ENCODE data around the gene LAMA5.

LAMA5 gene

DNA sequence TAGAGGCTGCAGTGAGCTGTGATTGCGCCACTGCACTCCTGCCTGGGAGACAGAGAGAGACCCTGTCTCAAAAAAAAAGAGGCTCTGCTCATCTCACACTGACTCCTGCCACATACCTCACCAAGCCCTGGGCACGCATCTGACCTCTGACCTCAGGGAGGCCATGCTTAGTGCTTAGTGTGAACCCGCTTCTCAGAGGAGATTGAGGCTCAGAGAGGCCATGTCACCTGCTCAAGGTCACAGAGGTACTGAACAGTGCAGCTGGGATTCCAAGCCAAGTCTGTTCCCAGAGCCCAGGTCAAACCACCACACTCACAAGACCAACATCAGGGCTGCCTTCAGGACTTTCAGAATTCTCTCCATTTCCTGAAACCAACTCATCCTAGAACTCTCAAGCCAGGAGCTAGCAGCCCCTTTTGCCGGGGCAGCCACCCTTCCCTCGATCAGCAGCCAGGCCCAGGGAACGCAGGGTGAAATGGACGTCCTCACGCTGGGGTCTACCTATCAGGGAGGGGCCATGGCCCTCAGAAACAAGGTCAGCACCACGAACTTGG lies 37.1 kb upstream of the LAMA5 start:
- DNase-seq (ENCODE audit: low spot score) (no peak), FAIRE-seq (no peak)

- no peak for FAIRE-seq
- DNase-seq (ENCODE audit: low spot score): no peak
These were observed 36.2 kb upstream of the LAMA5 start for GRCh38 chr20:62403331-62403730.

DNA sequence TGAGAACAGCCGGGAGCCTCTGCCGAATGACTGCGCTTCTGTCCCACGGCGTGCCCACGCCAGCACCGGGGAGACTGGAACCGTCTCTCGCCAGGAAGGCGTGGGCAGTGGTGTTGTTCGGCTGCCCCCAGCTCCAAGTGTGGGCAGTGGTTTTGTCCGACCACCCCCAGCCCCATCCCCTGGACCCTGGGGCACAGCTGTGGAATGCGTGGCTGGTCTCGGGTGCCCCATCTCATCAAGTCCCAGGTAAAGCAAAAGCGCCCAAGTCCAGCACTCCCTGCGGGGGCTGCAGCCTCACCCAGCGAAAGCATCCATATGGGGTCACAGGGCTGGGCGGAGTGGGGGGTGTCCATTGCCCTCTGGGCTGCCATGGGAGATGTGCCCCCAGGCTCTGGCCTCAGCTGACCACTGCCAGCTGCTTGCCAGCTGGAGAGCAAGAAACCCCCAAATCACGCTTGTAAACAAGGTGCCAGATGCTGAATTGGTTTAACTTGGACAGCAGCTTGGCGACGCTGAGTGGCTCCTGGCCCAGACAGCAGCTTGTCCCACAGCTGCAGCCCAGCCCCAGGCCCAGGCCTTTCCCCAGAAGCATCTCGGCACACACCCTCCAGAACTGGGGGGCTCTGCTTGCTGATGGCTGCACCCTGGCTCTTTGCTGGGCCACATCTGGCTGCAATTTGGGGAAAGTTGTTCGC lies 35.5 kb upstream of the LAMA5 start:
- DNase-seq (ENCODE audit: low spot score): no peak
- no peak for FAIRE-seq

GRCh38 chr20:62401331-62401779 lies 34.2 kb upstream of the LAMA5 start:
- peak; percentile 74 for FAIRE-seq
- DNase-seq (ENCODE audit: low spot score): no peak

DNA sequence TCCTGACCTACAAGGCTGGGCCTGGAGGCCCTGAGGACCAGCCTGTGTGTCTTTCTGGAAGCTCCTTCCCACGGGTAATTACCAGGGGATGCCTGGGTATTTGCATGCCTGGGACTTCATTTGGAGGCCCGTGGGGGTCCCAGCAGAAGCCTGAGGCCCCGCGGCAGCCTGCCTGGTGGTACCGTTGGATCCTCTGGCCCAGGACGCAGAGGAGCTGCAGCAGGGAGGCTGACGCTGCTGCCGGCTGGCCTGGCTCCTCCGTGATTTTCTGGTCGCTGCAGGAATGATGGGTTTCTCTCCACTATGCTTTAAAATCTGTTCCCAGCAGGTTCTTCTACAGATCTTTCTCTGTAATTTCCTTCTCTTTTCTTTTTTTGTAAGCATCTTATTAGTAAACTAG lies 33.4 kb upstream of the LAMA5 start:
- FAIRE-seq (no peak), DNase-seq (ENCODE audit: low spot score) (no peak)

- DNase-seq (ENCODE audit: low spot score) (no peak), FAIRE-seq (no peak)
These were observed 32.9 kb upstream of the LAMA5 start for GRCh38 chr20:62400021-62400420.

DNA sequence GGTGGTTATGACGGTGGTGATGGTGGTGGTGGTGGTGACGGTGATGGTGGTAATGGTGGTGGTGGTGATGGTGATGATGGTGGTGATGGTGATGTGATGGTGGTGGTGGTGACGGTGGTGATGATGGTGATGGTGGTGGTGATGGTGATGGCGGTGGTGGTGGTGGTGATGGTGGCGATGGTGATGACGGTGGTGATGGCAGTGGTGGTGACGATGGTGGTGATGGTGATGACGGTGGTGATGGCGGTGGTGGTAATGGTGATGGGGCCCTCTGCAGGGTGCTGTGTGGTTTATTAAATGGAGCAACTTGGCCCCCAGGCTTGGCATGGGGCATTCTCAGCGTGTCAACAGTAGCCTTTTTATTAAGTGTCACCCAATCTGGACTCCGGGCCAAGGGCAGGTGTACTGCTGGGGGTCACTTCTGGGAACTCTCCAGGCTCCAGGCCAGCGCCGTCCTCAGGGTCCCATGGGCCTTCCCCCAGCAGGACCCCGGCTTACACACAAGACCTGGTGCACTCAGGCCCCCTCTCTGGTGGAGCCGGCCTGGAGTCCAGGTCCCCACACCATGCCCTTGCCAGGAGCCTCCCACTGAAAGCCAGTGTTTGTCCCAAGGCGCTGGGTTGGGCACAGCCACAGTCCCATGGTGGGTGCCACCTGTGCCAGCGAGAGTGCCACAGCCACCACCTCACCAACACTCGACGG lies 31.2 kb upstream of the LAMA5 start:
- no peak for FAIRE-seq
- DNase-seq (ENCODE audit: low spot score): no peak

GRCh38 chr20:62396367-62397239 lies 29.5 kb upstream of the LAMA5 start:
- FAIRE-seq (no peak), DNase-seq (ENCODE audit: low spot score) (no peak)

DNA sequence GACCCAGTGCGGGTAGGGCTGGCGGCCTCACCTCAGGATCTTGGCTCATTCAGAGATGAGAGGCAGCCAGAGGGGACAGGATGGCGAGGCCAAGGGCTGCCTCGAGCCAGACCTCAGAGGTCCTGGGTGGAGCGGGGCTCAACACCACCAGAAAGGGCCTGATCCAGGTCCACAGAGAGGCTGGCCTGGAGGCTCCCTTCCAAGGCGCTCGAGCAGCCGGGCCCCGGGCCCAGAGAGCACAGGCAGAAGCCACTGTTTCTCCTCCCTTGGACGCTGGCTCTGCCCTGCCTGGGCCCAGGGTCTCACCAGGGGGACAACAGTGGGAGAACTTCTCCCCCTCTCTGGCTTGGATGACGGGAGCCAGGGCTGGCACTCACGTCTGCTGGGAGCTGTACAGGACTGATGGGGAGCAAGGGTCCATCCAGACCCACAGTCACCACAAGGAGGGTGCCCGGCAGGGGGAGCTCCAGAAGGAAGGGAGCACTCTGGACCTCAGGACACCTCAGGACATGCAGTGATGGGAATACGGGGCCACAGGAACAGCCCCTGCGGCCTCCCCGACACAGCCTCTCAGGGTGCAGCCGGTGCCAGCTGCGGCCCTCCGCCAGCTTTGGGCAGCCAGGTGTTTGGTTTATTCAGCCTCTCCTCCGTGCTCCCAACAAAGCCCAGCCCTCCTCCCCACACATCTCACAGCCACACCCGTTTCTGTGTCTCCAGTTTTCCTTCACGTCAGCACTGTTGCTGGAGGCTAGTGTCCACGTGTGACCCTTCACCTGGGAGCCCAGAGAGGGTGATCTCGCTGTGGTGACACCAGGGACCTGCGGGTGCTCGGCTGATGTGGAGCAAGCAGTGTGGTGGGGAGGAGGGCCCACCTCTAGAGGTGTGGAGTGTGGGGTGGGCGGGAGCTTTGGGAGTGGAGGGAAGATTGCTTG lies 28.5 kb upstream of the LAMA5 start:
- DNase-seq (ENCODE audit: low spot score) (no peak), FAIRE-seq (no peak)

DNA sequence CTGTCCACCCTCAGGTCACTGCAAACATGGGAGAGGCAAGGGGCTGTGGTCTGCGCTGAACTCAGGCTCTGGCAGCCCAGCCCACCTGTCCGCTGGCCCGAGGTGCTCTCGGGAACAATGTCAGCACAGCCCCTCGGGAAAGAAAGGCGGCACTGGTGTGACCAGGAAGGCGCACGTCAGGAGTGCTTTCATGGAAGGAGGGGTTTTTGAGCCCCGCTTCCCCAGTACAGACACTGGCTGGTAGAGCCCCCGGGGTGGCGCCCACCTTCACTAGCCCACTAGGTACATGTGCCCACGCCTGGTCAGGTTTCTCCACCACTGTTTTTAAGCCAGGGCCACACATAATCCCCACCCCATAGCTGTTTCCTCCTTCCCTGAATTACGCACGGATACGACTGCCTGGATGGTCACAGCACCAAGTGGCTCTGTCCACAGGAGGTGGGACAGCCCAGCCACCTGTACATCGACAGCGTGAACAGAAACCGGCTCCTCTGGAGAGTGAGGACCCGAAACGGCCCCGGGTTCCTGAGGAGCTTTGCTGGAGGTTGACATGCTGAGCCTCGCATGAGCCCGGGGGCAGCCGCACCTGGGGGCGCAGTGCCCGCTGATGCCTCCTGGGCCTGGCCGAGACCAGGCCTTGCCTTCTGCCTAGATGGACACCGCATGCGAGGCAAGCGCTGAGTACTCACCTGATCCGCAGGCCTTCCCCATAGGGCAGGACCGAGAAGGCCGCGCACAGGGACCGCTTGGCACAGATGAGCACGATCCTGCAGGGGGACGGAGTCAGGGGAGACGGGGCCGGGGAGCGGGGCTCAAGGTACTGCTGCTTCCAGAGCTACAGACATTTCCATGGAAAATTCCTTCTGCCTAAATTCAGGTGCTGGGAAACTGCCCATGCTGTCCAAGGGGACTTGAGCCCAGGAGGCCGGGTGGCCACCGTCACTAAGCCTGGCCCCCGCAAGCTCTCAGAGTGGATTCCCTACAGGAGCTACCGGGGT lies 27.4 kb upstream of the LAMA5 start:
- FAIRE-seq (no peak), DNase-seq (ENCODE audit: low spot score) (no peak)

GRCh38 chr20:62393830-62394229 lies 26.7 kb upstream of the LAMA5 start:
- DNase-seq (ENCODE audit: low spot score): no peak
- FAIRE-seq: no peak

- no peak for FAIRE-seq
- no peak for DNase-seq (ENCODE audit: low spot score)
These were observed 26.2 kb upstream of the LAMA5 start for GRCh38 chr20:62393335-62393665.

- no peak for DNase-seq (ENCODE audit: low spot score)
- no peak for FAIRE-seq
These were observed 25.7 kb upstream of the LAMA5 start for GRCh38 chr20:62392621-62393334.

DNA sequence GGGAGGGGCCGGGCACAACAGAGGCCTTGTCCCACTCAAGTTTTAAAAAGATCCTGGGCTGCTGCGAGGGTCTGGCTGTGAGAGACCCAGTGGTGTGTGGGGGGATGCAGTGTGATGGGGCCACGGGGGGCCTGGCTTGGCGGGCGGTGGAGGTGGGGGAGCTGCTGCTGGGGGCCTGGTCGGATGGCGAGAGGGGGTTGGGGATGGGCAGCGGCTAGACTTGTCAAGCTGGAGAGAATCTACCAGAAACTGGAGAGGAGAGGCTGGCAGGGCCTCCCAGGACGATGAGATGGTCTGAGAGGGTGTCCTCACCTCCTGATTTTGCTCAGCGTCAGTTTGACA lies 24.9 kb upstream of the LAMA5 start:
- FAIRE-seq: no peak

GRCh38 chr20:62391165-62392076 lies 24.3 kb upstream of the LAMA5 start:
- FAIRE-seq: no peak

More for the DNA sequence above, 24.9 kb upstream of the LAMA5 start:
- DNase-seq (ENCODE audit: low spot score): no peak

DNA sequence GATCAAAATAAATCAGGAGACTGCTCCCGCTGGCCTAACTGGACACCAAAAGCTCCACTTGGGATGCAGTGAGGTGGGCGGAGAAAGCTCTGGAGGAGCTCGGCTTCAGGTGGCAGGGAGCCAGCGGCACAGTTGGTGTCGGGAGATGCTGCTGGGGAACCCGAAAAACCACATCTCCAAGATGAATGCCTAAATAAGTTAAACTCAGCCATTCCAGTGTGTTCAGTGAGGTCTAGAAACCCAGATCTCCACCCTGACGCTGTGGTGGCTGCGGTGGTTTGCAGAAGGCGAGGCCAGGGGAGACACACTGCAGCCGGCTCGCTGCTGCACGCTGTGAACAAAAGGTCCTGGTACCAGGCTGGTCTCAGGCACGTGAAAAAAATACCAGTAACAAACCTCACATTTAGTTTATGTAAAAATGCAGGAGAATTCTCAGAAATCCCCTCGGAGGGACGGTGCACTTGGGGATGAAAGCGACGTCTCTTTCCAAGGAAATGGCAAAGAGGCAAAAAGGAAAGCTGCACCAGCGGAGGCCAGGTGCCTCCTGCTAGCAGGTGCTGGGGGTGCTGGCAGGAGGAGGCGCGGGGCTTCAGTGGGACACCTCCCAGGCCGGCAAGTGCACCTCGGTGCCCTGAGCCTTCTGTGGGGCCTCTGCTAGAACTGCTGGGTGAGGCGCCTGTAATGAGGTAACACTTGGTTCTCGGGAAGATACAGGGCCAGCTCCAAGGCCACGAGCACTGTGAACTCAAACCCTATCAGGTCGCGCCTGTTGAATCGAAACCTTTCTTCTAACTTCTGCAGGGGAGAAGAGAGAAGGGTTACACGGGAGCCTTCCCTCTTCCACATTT lies 23.4 kb upstream of the LAMA5 start:
- no peak for DNase-seq (ENCODE audit: low spot score)
- no peak for FAIRE-seq

More at GRCh38 chr20:62391165-62392076, 24.3 kb upstream of the LAMA5 start:
- DNase-seq (ENCODE audit: low spot score): no peak

GRCh38 chr20:62389601-62390087 lies 22.5 kb upstream of the LAMA5 start:
- no peak for DNase-seq (ENCODE audit: low spot score)

More at GRCh38 chr20:62389601-62390087, 22.5 kb upstream of the LAMA5 start:
- no peak for FAIRE-seq
